GM18873 (cell line): ENCODE results near the gene KCNQ1.

Experiments used
- ATAC-seq: cut with Tn5 transposase; IDR thresholded peaks from one replicate; pipeline ENCODE4 v1.9.1; 2021; ENCODE audit warnings: mild to moderate bottlenecking, moderate library complexity, moderate number of reproducible peaks; ENCODE audit not compliant: unreplicated experiment, low FRiP score

Gene KCNQ1

GRCh38 chr11:2656859-2657258 is 212.1 kb downstream of the KCNQ1 start:
- no peak for ATAC-seq

GRCh38 chr11:2657697-2658284 is 213.0 kb downstream of the KCNQ1 start:
- ATAC-seq, result no peak

- no peak for ATAC-seq
Observed at GRCh38 chr11:2660357-2660939, 215.6 kb downstream of the KCNQ1 start.

- ATAC-seq, result no peak
Observed at GRCh38 chr11:2661173-2662023, 216.6 kb downstream of the KCNQ1 start.

- no peak for ATAC-seq
Observed at GRCh38 chr11:2662024-2662312, 217.2 kb downstream of the KCNQ1 start.

GRCh38 chr11:2662430-2663299 is 217.9 kb downstream of the KCNQ1 start:
- no peak for ATAC-seq

- no peak for ATAC-seq
Observed at GRCh38 chr11:2663506-2663905, 218.7 kb downstream of the KCNQ1 start.

- no peak for ATAC-seq
Observed at GRCh38 chr11:2663915-2664314, 219.1 kb downstream of the KCNQ1 start.

GRCh38 chr11:2664376-2664775 is 219.6 kb downstream of the KCNQ1 start:
- no peak for ATAC-seq

- no peak for ATAC-seq
Observed at GRCh38 chr11:2664791-2665525, 220.2 kb downstream of the KCNQ1 start.

- ATAC-seq, result no peak
Observed at GRCh38 chr11:2665526-2666400, 221.0 kb downstream of the KCNQ1 start.

GRCh38 chr11:2666401-2666741 is 221.6 kb downstream of the KCNQ1 start:
- no peak for ATAC-seq

GRCh38 chr11:2666828-2667570 is 222.2 kb downstream of the KCNQ1 start:
- no peak for ATAC-seq

- no peak for ATAC-seq
Observed at GRCh38 chr11:2667940-2668339, 223.1 kb downstream of the KCNQ1 start.

GRCh38 chr11:2668876-2669275 is 224.1 kb downstream of the KCNQ1 start:
- no peak for ATAC-seq

GRCh38 chr11:2669634-2670469 is 225.0 kb downstream of the KCNQ1 start:
- ATAC-seq, result no peak

- ATAC-seq, result no peak
Observed at GRCh38 chr11:2670541-2671100, 225.8 kb downstream of the KCNQ1 start.

GRCh38 chr11:2671748-2672147 is 226.9 kb downstream of the KCNQ1 start:
- no peak for ATAC-seq
